ENCODE measurements around the gene USP36.
"Not testable (repeated sequence)": the region's sequence is repeated elsewhere in the genome, so short reads cannot be mapped to it uniquely, and the experiment has no call there.

USP36 gene

GRCh38 chr17:78878871-78879527 lies 38.4 kb upstream of the USP36 start:
- H3K4me1 ChIP-seq = peaks cover 7% of the 10 kb centered on the region
- no peak for DNase-seq (ENCODE audit: low spot score in 2 of 2)

GRCh38 chr17:78878261-78878660 lies 37.6 kb upstream of the USP36 start:
- DNase-seq (ENCODE audit: low spot score in 2 of 2) = no peak
- no peak overlapping the region for H3K4me3 ChIP-seq
- H3K36me3 ChIP-seq (replicated peaks) = no peaks in the 10 kb centered on the region
- H3K4me1 ChIP-seq = peaks cover 1% of the 10 kb centered on the region
- in situ Hi-C loops (cut with MboI; ENCODE audit: low sequenced_read_pairs) = no loop called here
- H3K27me3 ChIP-seq (ENCODE audit: low read depth) = no peaks in the 10 kb centered on the region
- H3K9me3 ChIP-seq = no peaks in the 10 kb centered on the region

More at GRCh38 chr17:78878871-78879527, 38.4 kb upstream of the USP36 start:
- no peaks in the 10 kb centered on the region for H3K36me3 ChIP-seq (replicated peaks)
- H3K27me3 ChIP-seq (ENCODE audit: low read depth) = no peaks in the 10 kb centered on the region
- in situ Hi-C loops (cut with MboI; ENCODE audit: low sequenced_read_pairs) = no loop called here
- no peak overlapping the region for H3K4me3 ChIP-seq
- no peaks in the 10 kb centered on the region for H3K9me3 ChIP-seq

- not testable (repeated sequence) for H3K4me1 ChIP-seq
Measured at GRCh38 chr17:78876954-78877517, 36.4 kb upstream of the USP36 start.

GRCh38 chr17:78876094-78876597 lies 35.5 kb upstream of the USP36 start:
- no peak for DNase-seq (ENCODE audit: low spot score in 2 of 2)
- Histone ChIP-seq H3K4me3 (no peak overlapping the region), H3K4me1 (no peaks in the 10 kb centered on the region), H3K27me3 (ENCODE audit: low read depth) (no peaks in the 10 kb centered on the region), H3K9me3 (no peaks in the 10 kb centered on the region), H3K36me3 (replicated peaks) (no peaks in the 10 kb centered on the region)
- in situ Hi-C loops (cut with MboI; ENCODE audit: low sequenced_read_pairs) = no loop called here

More at GRCh38 chr17:78876954-78877517, 36.4 kb upstream of the USP36 start:
- H3K27me3 ChIP-seq (ENCODE audit: low read depth); H3K36me3 ChIP-seq (replicated peaks); in situ Hi-C loops (cut with MboI; ENCODE audit: low sequenced_read_pairs); H3K4me3 ChIP-seq; DNase-seq (ENCODE audit: low spot score in 2 of 2); H3K9me3 ChIP-seq: not testable (repeated sequence)

GRCh38 chr17:78875363-78876093 lies 34.9 kb upstream of the USP36 start:
- in situ Hi-C loops (cut with MboI; ENCODE audit: low sequenced_read_pairs) = no loop called here
- Histone ChIP-seq H3K27me3 (ENCODE audit: low read depth) (no peaks in the 10 kb centered on the region), H3K9me3 (no peaks in the 10 kb centered on the region), H3K4me3 (no peak overlapping the region), H3K36me3 (replicated peaks) (no peaks in the 10 kb centered on the region), H3K4me1 (no peaks in the 10 kb centered on the region)
- DNase-seq (ENCODE audit: low spot score in 2 of 2) = no peak

GRCh38 chr17:78873519-78874340 lies 33.1 kb upstream of the USP36 start:
- DNase-seq (ENCODE audit: low spot score in 2 of 2) = no peak
- H3K9me3 ChIP-seq = no peaks in the 10 kb centered on the region
- no peaks in the 10 kb centered on the region; the same call in 1 of the 2 replicates for H3K36me3 ChIP-seq (replicated peaks)
- H3K27me3 ChIP-seq (ENCODE audit: low read depth) = no peaks in the 10 kb centered on the region
- H3K4me3 ChIP-seq = no peak overlapping the region
- in situ Hi-C loops (cut with MboI; ENCODE audit: low sequenced_read_pairs) = no loop called here
- H3K4me1 ChIP-seq = no peaks in the 10 kb centered on the region

- in situ Hi-C loops (cut with MboI; ENCODE audit: low sequenced_read_pairs) = no loop called here
- no peak overlapping the region for H3K4me3 ChIP-seq
- H3K27me3 ChIP-seq (ENCODE audit: low read depth) = no peaks in the 10 kb centered on the region
- H3K9me3 ChIP-seq = no peaks in the 10 kb centered on the region
- H3K36me3 ChIP-seq (replicated peaks) = no peaks in the 10 kb centered on the region; the same call in 1 of the 2 replicates
- DNase-seq (ENCODE audit: low spot score in 2 of 2) = no peak
- no peaks in the 10 kb centered on the region for H3K4me1 ChIP-seq
Measured at GRCh38 chr17:78872486-78872885, 31.9 kb upstream of the USP36 start.

GRCh38 chr17:78870621-78871020 lies 30.0 kb upstream of the USP36 start:
- Histone ChIP-seq H3K4me3 (no peak overlapping the region), H3K4me1 (peaks cover 3% of the 10 kb centered on the region; the same call in 1 of the 2 replicates), H3K36me3 (replicated peaks) (no peaks in the 10 kb centered on the region; the same call in 1 of the 2 replicates), H3K27me3 (ENCODE audit: low read depth) (no peaks in the 10 kb centered on the region), H3K9me3 (no peaks in the 10 kb centered on the region)
- in situ Hi-C loops (cut with MboI; ENCODE audit: low sequenced_read_pairs) = no loop called here
- DNase-seq (ENCODE audit: low spot score in 2 of 2) = no peak

GRCh38 chr17:78868391-78868790 lies 27.8 kb upstream of the USP36 start:
- in situ Hi-C loops (cut with MboI; ENCODE audit: low sequenced_read_pairs) = no loop called here
- Histone ChIP-seq H3K4me1 (peaks cover 3% of the 10 kb centered on the region; the same call in 1 of the 2 replicates), H3K36me3 (replicated peaks) (no peaks in the 10 kb centered on the region; the same call in 1 of the 2 replicates)

GRCh38 chr17:78867046-78867445 lies 26.4 kb upstream of the USP36 start:
- DNase-seq (ENCODE audit: low spot score in 2 of 2); H3K4me1 ChIP-seq; H3K27me3 ChIP-seq (ENCODE audit: low read depth); in situ Hi-C loops (cut with MboI; ENCODE audit: low sequenced_read_pairs); H3K9me3 ChIP-seq; H3K4me3 ChIP-seq; H3K36me3 ChIP-seq (replicated peaks): not testable (repeated sequence)

More at GRCh38 chr17:78868391-78868790, 27.8 kb upstream of the USP36 start:
- DNase-seq (ENCODE audit: low spot score in 2 of 2) = no peak
- no peaks in the 10 kb centered on the region for H3K9me3 ChIP-seq
- no peak overlapping the region for H3K4me3 ChIP-seq
- H3K27me3 ChIP-seq (ENCODE audit: low read depth) = no peaks in the 10 kb centered on the region

- in situ Hi-C loops (cut with MboI; ENCODE audit: low sequenced_read_pairs) = no loop called here
- no peaks in the 10 kb centered on the region for H3K9me3 ChIP-seq
- DNase-seq (ENCODE audit: low spot score in 2 of 2) = peak; percentile 56 to 86
- H3K27me3 ChIP-seq (ENCODE audit: low read depth) = no peaks in the 10 kb centered on the region
- H3K4me1 ChIP-seq = peaks cover 3% of the 10 kb centered on the region; the same call in 1 of the 2 replicates
- no peaks in the 10 kb centered on the region; the same call in 1 of the 2 replicates for H3K36me3 ChIP-seq (replicated peaks)
- no peak overlapping the region for H3K4me3 ChIP-seq
Measured at GRCh38 chr17:78865682-78866390, 25.2 kb upstream of the USP36 start.

- no peak overlapping the region for H3K4me3 ChIP-seq
- H3K36me3 ChIP-seq (replicated peaks) = no peaks in the 10 kb centered on the region
- in situ Hi-C loops (cut with MboI; ENCODE audit: low sequenced_read_pairs) = loop anchor here (5.0 kb wide), 1 partner anchor 103 kb away; no protein-coding TSS in a partner anchor
- DNase-seq (ENCODE audit: low spot score in 2 of 2) = no peak
- no peaks in the 10 kb centered on the region for H3K9me3 ChIP-seq
- H3K27me3 ChIP-seq (ENCODE audit: low read depth) = no peaks in the 10 kb centered on the region
- peaks cover 3% of the 10 kb centered on the region; the same call in 1 of the 2 replicates for H3K4me1 ChIP-seq
Measured at GRCh38 chr17:78864117-78864516, 23.5 kb upstream of the USP36 start.

All from HAP-1 (cell line).